GM21786 (cell line): Measurements from ENCODE around the gene TCEA3.

Experiments
- ATAC-seq: cut with Tn5 transposase; IDR thresholded peaks from one replicate; pipeline ENCODE4 v1.9.1; 2021; ENCODE audit not compliant: unreplicated experiment

Gene TCEA3

GRCh38 chr1:23448846-23449245, 24.3 kb upstream of the TCEA3 start:
- no peak for ATAC-seq

GRCh38 chr1:23446661-23447310, 22.2 kb upstream of the TCEA3 start:
- ATAC-seq: no peak

- ATAC-seq: no peak
These were observed 20.2 kb upstream of the TCEA3 start for GRCh38 chr1:23444596-23445390.

GRCh38 chr1:23444104-23444533, 19.6 kb upstream of the TCEA3 start:
- no peak for ATAC-seq

GRCh38 chr1:23442751-23443150, 18.2 kb upstream of the TCEA3 start:
- ATAC-seq: no peak

- ATAC-seq: no peak
These were observed 17.0 kb upstream of the TCEA3 start for GRCh38 chr1:23441446-23442148.

- no peak for ATAC-seq
These were observed 14.0 kb upstream of the TCEA3 start for GRCh38 chr1:23438545-23438944.

GRCh38 chr1:23437355-23437664, 12.8 kb upstream of the TCEA3 start:
- ATAC-seq: no peak

- no peak for ATAC-seq
These were observed 12.2 kb upstream of the TCEA3 start for GRCh38 chr1:23436520-23437354.

- no peak for ATAC-seq
These were observed 9.8 kb upstream of the TCEA3 start for GRCh38 chr1:23434260-23434775.

GRCh38 chr1:23433122-23433521, 8.6 kb upstream of the TCEA3 start:
- ATAC-seq: no peak

GRCh38 chr1:23431431-23431830, 6.9 kb upstream of the TCEA3 start:
- ATAC-seq: no peak

- no peak for ATAC-seq
These were observed 6.3 kb upstream of the TCEA3 start for GRCh38 chr1:23430803-23431202.

- ATAC-seq: no peak
These were observed 3.8 kb upstream of the TCEA3 start for GRCh38 chr1:23428136-23428905.

- no peak for ATAC-seq
These were observed 3.0 kb upstream of the TCEA3 start for GRCh38 chr1:23427550-23427949.

GRCh38 chr1:23426828-23427227, 2.3 kb upstream of the TCEA3 start:
- no peak for ATAC-seq

GRCh38 chr1:23425193-23425494, 596 bp upstream of the TCEA3 start:
- ATAC-seq: no peak

GRCh38 chr1:23423415-23424292, 894 bp downstream of the TCEA3 start:
- ATAC-seq: no peak

GRCh38 chr1:23422941-23423340, 1.6 kb downstream of the TCEA3 start:
- no peak for ATAC-seq
